ENCODE data around the gene SPAAR. TPM values are rescaled to one million over a fixed set of nuclear protein-coding genes. Genes with fewer than 3 reads are reported as not detected.

Gene SPAAR
- total RNA-seq, 2 donors from 2014 or later = 0.29 TPM; not detected in 1

DNA sequence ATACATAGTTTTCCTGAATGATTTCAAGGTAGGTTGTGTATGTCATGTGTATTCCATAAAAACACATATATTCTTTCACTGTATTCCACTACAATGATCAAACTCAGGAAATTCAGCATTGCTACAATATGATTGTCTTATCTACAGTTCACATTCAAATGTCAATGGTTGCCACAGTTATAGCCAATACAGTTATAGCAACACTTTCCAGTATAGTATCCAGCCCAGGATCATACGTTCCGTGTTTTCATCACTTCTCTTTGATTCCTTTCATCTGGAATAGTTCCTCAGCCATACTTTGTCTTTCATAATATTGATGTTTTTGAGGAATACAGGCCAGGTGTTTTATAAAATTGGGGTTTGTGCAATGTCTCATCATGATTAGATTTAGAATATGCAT, 39.2 kb downstream of the SPAAR start:
- peaks cover 5% of the 10 kb centered on the region for H3K9me3 ChIP-seq (ENCODE audit: control insufficient read depth, low read length)
- 93% methylated on average over 2 of the region's 2 CpGs; no CpG with 5 or more reads in 1 of the 2 experiments for WGBS, 2 experiments (ENCODE audit: insufficient coverage in 1 of 2, insufficient read length in 1 of 2)
- no peaks in the 10 kb centered on the region for H3K36me3 ChIP-seq (ENCODE audit: control insufficient read depth, insufficient read depth, low read length)
- no peak for DNase-seq
- peaks cover 7% of the 10 kb centered on the region for H3K4me1 Mint-ChIP-seq
- TF ChIP-seq, protein P1, sequence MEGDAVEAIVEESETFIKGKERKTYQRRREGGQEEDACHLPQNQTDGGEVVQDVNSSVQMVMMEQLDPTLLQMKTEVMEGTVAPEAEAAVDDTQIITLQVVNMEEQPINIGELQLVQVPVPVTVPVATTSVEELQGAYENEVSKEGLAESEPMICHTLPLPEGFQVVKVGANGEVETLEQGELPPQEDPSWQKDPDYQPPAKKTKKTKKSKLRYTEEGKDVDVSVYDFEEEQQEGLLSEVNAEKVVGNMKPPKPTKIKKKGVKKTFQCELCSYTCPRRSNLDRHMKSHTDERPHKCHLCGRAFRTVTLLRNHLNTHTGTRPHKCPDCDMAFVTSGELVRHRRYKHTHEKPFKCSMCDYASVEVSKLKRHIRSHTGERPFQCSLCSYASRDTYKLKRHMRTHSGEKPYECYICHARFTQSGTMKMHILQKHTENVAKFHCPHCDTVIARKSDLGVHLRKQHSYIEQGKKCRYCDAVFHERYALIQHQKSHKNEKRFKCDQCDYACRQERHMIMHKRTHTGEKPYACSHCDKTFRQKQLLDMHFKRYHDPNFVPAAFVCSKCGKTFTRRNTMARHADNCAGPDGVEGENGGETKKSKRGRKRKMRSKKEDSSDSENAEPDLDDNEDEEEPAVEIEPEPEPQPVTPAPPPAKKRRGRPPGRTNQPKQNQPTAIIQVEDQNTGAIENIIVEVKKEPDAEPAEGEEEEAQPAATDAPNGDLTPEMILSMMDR (conservative IDR thresholded peaks at IDR 0.05) = no peak
- no peak overlapping the region for H3K9ac ChIP-seq (ENCODE audit: extremely low read depth, low read length, poor library complexity, severe bottlenecking)
- H3K9me3 Mint-ChIP-seq = peaks cover 9% of the 10 kb centered on the region
- no peak overlapping the region for H3K27ac ChIP-seq (ENCODE audit: low read depth, low read length)
- no peak overlapping the region for H3K4me3 ChIP-seq (ENCODE audit: low read length)
- H3K4me3 Mint-ChIP-seq = no peak overlapping the region
- H3K36me3 Mint-ChIP-seq (ENCODE audit: low read depth) = no peaks in the 10 kb centered on the region
- H3K27ac Mint-ChIP-seq = no peak overlapping the region
- peaks cover 24% of the 10 kb centered on the region for H3K27me3 ChIP-seq (ENCODE audit: control insufficient read depth, insufficient read depth, low read length, poor library complexity, severe bottlenecking)
- H3K4me1 ChIP-seq (ENCODE audit: control insufficient read depth, insufficient read depth, low read length) = no peaks in the 10 kb centered on the region
- peaks cover 43% of the 10 kb centered on the region for H3K27me3 Mint-ChIP-seq (ENCODE audit: insufficient read depth)

DNA sequence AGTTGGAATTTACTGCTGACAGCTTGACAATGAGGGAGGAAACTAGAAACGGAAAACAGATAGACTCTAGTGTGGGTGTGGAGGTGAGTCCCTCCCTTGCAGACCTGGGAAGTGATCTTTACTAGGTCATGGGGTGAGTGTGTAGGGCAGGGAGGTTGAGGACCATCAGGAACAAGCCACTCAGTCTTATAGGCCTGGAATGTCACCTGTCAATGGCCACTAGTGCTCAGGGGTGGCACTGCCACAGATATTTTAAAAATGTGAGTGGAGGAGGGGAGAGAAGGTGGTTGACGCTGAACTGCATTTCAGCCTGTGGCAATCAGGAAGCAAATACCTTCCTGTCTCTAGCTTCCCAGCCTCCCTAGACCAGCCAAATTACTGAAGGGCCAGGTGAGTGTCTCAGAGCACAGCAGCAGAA, 39.6 kb downstream of the SPAAR start:
- no peak overlapping the region for H3K9ac ChIP-seq (ENCODE audit: extremely low read depth, low read length, poor library complexity, severe bottlenecking)
- DNase-seq = peak; percentile 62
- H3K27ac Mint-ChIP-seq = no peak overlapping the region

DNA sequence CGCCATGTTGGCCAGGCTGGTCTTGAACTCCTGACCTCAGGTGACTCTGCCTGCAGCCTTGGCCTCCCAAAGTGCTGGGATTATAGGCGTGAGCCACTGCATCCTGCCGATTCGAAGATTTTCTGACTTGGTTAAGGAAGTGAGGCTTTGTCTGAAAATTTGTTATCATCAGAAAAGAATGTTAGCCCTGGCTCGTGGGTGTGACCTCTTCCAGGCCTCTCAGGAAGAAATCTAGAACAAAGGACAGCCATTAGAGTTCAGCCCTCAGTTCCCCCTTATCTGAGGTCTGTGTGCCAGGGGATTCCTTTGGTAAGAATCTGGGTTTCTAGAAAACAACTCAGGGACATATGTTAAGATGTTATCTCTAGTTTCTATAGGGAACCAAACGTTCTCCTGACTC, 42.4 kb downstream of the SPAAR start:
- no peak overlapping the region for H3K9ac ChIP-seq (ENCODE audit: extremely low read depth, low read length, poor library complexity, severe bottlenecking)
- no peaks in the 10 kb centered on the region for H3K4me1 ChIP-seq (ENCODE audit: control insufficient read depth, insufficient read depth, low read length)
- WGBS, 2 experiments (ENCODE audit: insufficient coverage in 1 of 2, insufficient read length in 1 of 2) = 80 to 81% methylated on average over 6 of the region's 6 CpGs
- TF ChIP-seq, protein P1 (conservative IDR thresholded peaks at IDR 0.05) = no peak
- DNase-seq = no peak
- peaks cover 35% of the 10 kb centered on the region for H3K27me3 Mint-ChIP-seq (ENCODE audit: insufficient read depth)
- no peaks in the 10 kb centered on the region for H3K36me3 ChIP-seq (ENCODE audit: control insufficient read depth, insufficient read depth, low read length)
- peaks cover 6% of the 10 kb centered on the region for H3K4me1 Mint-ChIP-seq
- no peak overlapping the region for H3K27ac Mint-ChIP-seq
- no peaks in the 10 kb centered on the region for H3K36me3 Mint-ChIP-seq (ENCODE audit: low read depth)
- H3K9me3 Mint-ChIP-seq = no peaks in the 10 kb centered on the region
- no peak overlapping the region for H3K27ac ChIP-seq (ENCODE audit: low read depth, low read length)
- H3K9me3 ChIP-seq (ENCODE audit: control insufficient read depth, low read length) = no peaks in the 10 kb centered on the region
- H3K4me3 Mint-ChIP-seq = no peak overlapping the region
- peaks cover 22% of the 10 kb centered on the region for H3K27me3 ChIP-seq (ENCODE audit: control insufficient read depth, insufficient read depth, low read length, poor library complexity, severe bottlenecking)
- H3K4me3 ChIP-seq (ENCODE audit: low read length) = no peak overlapping the region

More for the DNA sequence above, 39.6 kb downstream of the SPAAR start:
- no peaks in the 10 kb centered on the region for H3K36me3 ChIP-seq (ENCODE audit: control insufficient read depth, insufficient read depth, low read length)
- H3K9me3 ChIP-seq (ENCODE audit: control insufficient read depth, low read length) = peaks cover 5% of the 10 kb centered on the region
- no peak overlapping the region for H3K4me3 Mint-ChIP-seq
- peaks cover 9% of the 10 kb centered on the region for H3K9me3 Mint-ChIP-seq
- H3K27ac ChIP-seq (ENCODE audit: low read depth, low read length) = no peak overlapping the region
- TF ChIP-seq, protein P1 (conservative IDR thresholded peaks at IDR 0.05) = no peak
- no peaks in the 10 kb centered on the region for H3K4me1 ChIP-seq (ENCODE audit: control insufficient read depth, insufficient read depth, low read length)
- H3K27me3 Mint-ChIP-seq (ENCODE audit: insufficient read depth) = peaks cover 43% of the 10 kb centered on the region
- no peak overlapping the region for H3K4me3 ChIP-seq (ENCODE audit: low read length)
- WGBS, 2 experiments (ENCODE audit: insufficient coverage in 1 of 2, insufficient read length in 1 of 2) = 77 to 80% methylated on average over 1 to 2 of the region's 2 CpGs
- H3K36me3 Mint-ChIP-seq (ENCODE audit: low read depth) = no peaks in the 10 kb centered on the region
- H3K4me1 Mint-ChIP-seq = peaks cover 7% of the 10 kb centered on the region
- H3K27me3 ChIP-seq (ENCODE audit: control insufficient read depth, insufficient read depth, low read length, poor library complexity, severe bottlenecking) = peaks cover 24% of the 10 kb centered on the region
